HG03558 (cell line): Measurements from ENCODE around the gene LIN7B.

Experiments used
- ATAC-seq: cut with Tn5 transposase; IDR thresholded peaks from one replicate; pipeline ENCODE4 v1.9.1; 2021; ENCODE audit warnings: moderate number of reproducible peaks; ENCODE audit not compliant: unreplicated experiment; ENCODE audit errors: extremely low read depth

Gene LIN7B

GRCh38 chr19:49160450-49161189, 46.5 kb downstream of the LIN7B start:
- no peak for ATAC-seq

- ATAC-seq, result no peak
These were observed 47.8 kb downstream of the LIN7B start for GRCh38 chr19:49161987-49162386.

- no peak for ATAC-seq
These were observed 51.1 kb downstream of the LIN7B start for GRCh38 chr19:49165111-49165750.

- no peak for ATAC-seq
These were observed 51.7 kb downstream of the LIN7B start for GRCh38 chr19:49165865-49166301.

GRCh38 chr19:49167857-49168409, 53.8 kb downstream of the LIN7B start:
- no peak for ATAC-seq
